ENCODE data around the gene ATG2A.

The ATG2A gene

GRCh38 chr11:64911142-64911541 is 5.9 kb downstream of the ATG2A start:
- FAIRE-seq = no peak
- TF ChIP-seq CTCF (IDR thresholded peaks at IDR 0.05; ENCODE audit: insufficient read depth, missing control alignments) = no peak
- DNase-seq (ENCODE audit: insufficient read length, low spot score) = no peak

GRCh38 chr11:64910451-64911093 is 6.4 kb downstream of the ATG2A start:
- FAIRE-seq = no peak

GRCh38 chr11:64909653-64910343 is 7.2 kb downstream of the ATG2A start:
- FAIRE-seq (no peak), DNase-seq (ENCODE audit: insufficient read length, low spot score) (no peak)
- no peak for TF ChIP-seq CTCF (IDR thresholded peaks at IDR 0.05; ENCODE audit: insufficient read depth, missing control alignments)

More at GRCh38 chr11:64910451-64911093, 6.4 kb downstream of the ATG2A start:
- DNase-seq (ENCODE audit: insufficient read length, low spot score) = no peak
- TF ChIP-seq CTCF (IDR thresholded peaks at IDR 0.05; ENCODE audit: insufficient read depth, missing control alignments) = no peak

GRCh38 chr11:64908766-64909165 is 8.2 kb downstream of the ATG2A start:
- FAIRE-seq = no peak
- no peak for DNase-seq (ENCODE audit: insufficient read length, low spot score)
- no peak for TF ChIP-seq CTCF (IDR thresholded peaks at IDR 0.05; ENCODE audit: insufficient read depth, missing control alignments)

GRCh38 chr11:64906314-64906635 is 10.7 kb downstream of the ATG2A start:
- FAIRE-seq (no peak), DNase-seq (ENCODE audit: insufficient read length, low spot score) (no peak)
- no peak for TF ChIP-seq CTCF (IDR thresholded peaks at IDR 0.05; ENCODE audit: insufficient read depth, missing control alignments)

GRCh38 chr11:64905516-64906313 is 11.3 kb downstream of the ATG2A start:
- no peak for DNase-seq (ENCODE audit: insufficient read length, low spot score)
- no peak for FAIRE-seq
- TF ChIP-seq CTCF (IDR thresholded peaks at IDR 0.05; ENCODE audit: insufficient read depth, missing control alignments) = no peak
